Left lung (tissue), 10 donors: ENCODE measurements around the gene BRSK1. TPM values are rescaled to one million over a fixed set of nuclear protein-coding genes. Genes with fewer than 3 reads are reported as not detected.

Experiments
- ATAC-seq: fragments of 200-7000 bp; cut with Tn5 transposase; one replicate; pipeline ENCODE4 v1.9.1; 2020; ENCODE audit warnings: moderate library complexity
- DNase-seq, 4 donors: peaks; one replicate each; pipeline ENCODE4 v3.0.0-alpha.2; 2013 to 2020
- H3K27ac ChIP-seq, 2 donors: fragments of 200-600 bp; sonication (generic) in 1 of 2; one replicate each; pipeline versions ENCODE4 v1.5.0 to v1.8.0; 2020 to 2021
- H3K27me3 ChIP-seq, 2 donors: fragments of 200-600 bp; sonication (generic) in 1 of 2; one replicate each; pipeline versions ENCODE4 v1.5.0 to v1.8.0; 2020 to 2021
- H3K36me3 ChIP-seq, 2 donors: fragments of 200-600 bp; sonication (generic) in 1 of 2; one replicate each; pipeline versions ENCODE4 v1.5.0 to v1.8.0; 2020 to 2021
- H3K4me1 ChIP-seq, 2 donors: fragments of 200-600 bp; one replicate each; pipeline ENCODE4 v1.8.0; 2021
- H3K4me3 ChIP-seq, 2 donors: fragments of 200-600 bp; sonication (generic) in 1 of 2; one replicate each; pipeline versions ENCODE4 v1.5.0 to v1.8.0; 2020 to 2021; ENCODE audit warnings: mild to moderate bottlenecking in 1 of 2
- H3K9me3 ChIP-seq, 2 donors: fragments of 200-600 bp; sonication (generic) in 1 of 2; one replicate each; pipeline versions ENCODE4 v1.5.0 to v1.8.0; 2020 to 2021
- CTCF ChIP-seq, 2 donors: fragments of 200-600 bp; sonication (generic) in 1 of 2; IDR thresholded peaks; one replicate each; pipeline versions ENCODE4 v1.5.0 to v1.8.0; 2021; ENCODE audit warnings: antibody characterized with exemption in 2 of 2
- intact Hi-C, 2 donors: fragments of 100-400 bp; cut with DNase I; formaldehyde crosslinking; loops; one replicate each; pipeline versions ENCODE4 v1.11.2 to v1.14.2; 2022
- polyA plus RNA-seq, 6 donors: library from polyadenylated mRNA; unstranded; fragments of 120-200 nt; gene quantifications; one replicate each; pipeline ENCODE4 v1.2.1, GENCODE V29; 2013; ENCODE audit not compliant: insufficient read length in 6 of 6
- total RNA-seq, 2 donors: library from RNA; stranded (reverse); fragmentation: NEBNext Ultra II Directional; extraction: Animal tissue kit (Norgen Biotek cat#: 25700); gene quantifications; one replicate each; pipeline ENCODE4 v1.2.1, GENCODE V29; 2021
- donor health status: DM: no; HTN: yes; CAD: no.
- donor health status: DM: no; HTN: no; CAD: no.

Gene BRSK1
- total and polyA plus RNA-seq, 8 donors: 2.2 to 18.1 (median 13.6) TPM

GRCh38 chr19:55259540-55260210 is 24.1 kb upstream of the BRSK1 start:
- no peaks in the 10 kb centered on the region for H3K9me3 ChIP-seq
- no peaks in the 10 kb centered on the region for H3K27me3 ChIP-seq
- no peak for TF ChIP-seq CTCF (IDR thresholded peaks at IDR 0.05)
- H3K27ac ChIP-seq: peak overlapping the region; percentile 84 to 95
- H3K4me1 ChIP-seq: peaks cover 26 to 41% of the 10 kb centered on the region in 2 donors
- ATAC-seq (no peak), DNase-seq (peak in 1 of 4 donors; percentile 78)
- intact Hi-C loops: no loop called here
- H3K36me3 ChIP-seq: peaks cover 0 to 10% of the 10 kb centered on the region in 2 donors
- peak overlapping the region; percentile 92 to 95 for H3K4me3 ChIP-seq

GRCh38 chr19:55261671-55262126 is 22.1 kb upstream of the BRSK1 start:
- Histone ChIP-seq H3K9me3 (no peaks in the 10 kb centered on the region), H3K36me3 (peaks cover 0 to 10% of the 10 kb centered on the region in 2 donors), H3K27ac (no peak overlapping the region), H3K27me3 (no peaks in the 10 kb centered on the region), H3K4me1 (peaks cover 11 to 20% of the 10 kb centered on the region in 2 donors), H3K4me3 (no peak overlapping the region)
- no peak for ATAC-seq
- TF ChIP-seq CTCF (IDR thresholded peaks at IDR 0.05): no peak
- intact Hi-C loops: no loop called here
- DNase-seq: no peak

- H3K36me3 ChIP-seq: peaks cover 0 to 10% of the 10 kb centered on the region in 2 donors
- no peak for TF ChIP-seq CTCF (IDR thresholded peaks at IDR 0.05)
- no peak for ATAC-seq
- no peaks in the 10 kb centered on the region for H3K27me3 ChIP-seq
- no peak for DNase-seq
- peaks cover 4 to 14% of the 10 kb centered on the region in 2 donors for H3K4me1 ChIP-seq
- intact Hi-C loops: no loop called here
- H3K27ac ChIP-seq: no peak overlapping the region
- H3K4me3 ChIP-seq: no peak overlapping the region
- H3K9me3 ChIP-seq: no peaks in the 10 kb centered on the region
These were observed 21.4 kb upstream of the BRSK1 start for GRCh38 chr19:55262359-55262758.

- Histone ChIP-seq H3K27me3 (no peaks in the 10 kb centered on the region), H3K9me3 (no peaks in the 10 kb centered on the region), H3K4me1 (peaks cover 4 to 8% of the 10 kb centered on the region in 2 donors), H3K4me3 (no peak overlapping the region), H3K27ac (no peak overlapping the region), H3K36me3 (peaks cover 0 to 10% of the 10 kb centered on the region in 2 donors)
- ATAC-seq (no peak), DNase-seq (peak in 1 of 4 donors; percentile 17)
- intact Hi-C loops: no loop called here
- TF ChIP-seq CTCF (IDR thresholded peaks at IDR 0.05): no peak
These were observed 19.3 kb upstream of the BRSK1 start for GRCh38 chr19:55264531-55264930.

GRCh38 chr19:55265173-55265572 is 18.6 kb upstream of the BRSK1 start:
- no peak for DNase-seq
- H3K9me3 ChIP-seq: no peaks in the 10 kb centered on the region
- H3K27me3 ChIP-seq: no peaks in the 10 kb centered on the region
- intact Hi-C loops: no loop called here
- peaks cover 0 to 2% of the 10 kb centered on the region in 2 donors for H3K4me1 ChIP-seq
- H3K27ac ChIP-seq: no peak overlapping the region
- TF ChIP-seq CTCF (IDR thresholded peaks at IDR 0.05): no peak
- ATAC-seq: no peak
- H3K36me3 ChIP-seq: peaks cover 0 to 10% of the 10 kb centered on the region in 2 donors
- no peak overlapping the region for H3K4me3 ChIP-seq
